Measurements from ENCODE around the gene CYP46A1. TPM values are rescaled to one million over a fixed set of nuclear protein-coding genes. Genes with fewer than 3 reads are reported as not detected.

Gene CYP46A1
- polyA plus RNA-seq, 1 donor, result 1.5 TPM

- H3K36me3 ChIP-seq (ENCODE audit: control insufficient read depth, insufficient read depth, low read length), result no peaks in the 10 kb centered on the region
- no peaks in the 10 kb centered on the region for H3K9me3 ChIP-seq (ENCODE audit: control insufficient read depth, low read depth, low read length)
- no peak overlapping the region for H3K4me3 ChIP-seq (ENCODE audit: low read length)
- H3K4me1 ChIP-seq (ENCODE audit: control insufficient read depth, insufficient read depth, low read length), result peaks cover 12% of the 10 kb centered on the region
- DNase-seq, result no peak
- no peak overlapping the region for H3K27ac ChIP-seq (ENCODE audit: low read length)
- no CpG with 5 or more reads among the region's 7 CpGs for WGBS (ENCODE audit: insufficient coverage, low lambda C conversion rate)
- H3K27me3 ChIP-seq (ENCODE audit: control insufficient read depth, insufficient read depth, low read length), result no peaks in the 10 kb centered on the region
These were observed 63.1 kb downstream of the CYP46A1 start for GRCh38 chr14:99747167-99747566.

GRCh38 chr14:99747582-99748330 lies 63.7 kb downstream of the CYP46A1 start:
- Histone ChIP-seq H3K9me3 (ENCODE audit: control insufficient read depth, low read depth, low read length) (no peaks in the 10 kb centered on the region), H3K36me3 (ENCODE audit: control insufficient read depth, insufficient read depth, low read length) (no peaks in the 10 kb centered on the region), H3K27ac (ENCODE audit: low read length) (no peak overlapping the region), H3K27me3 (ENCODE audit: control insufficient read depth, insufficient read depth, low read length) (no peaks in the 10 kb centered on the region), H3K4me1 (ENCODE audit: control insufficient read depth, insufficient read depth, low read length) (peaks cover 18% of the 10 kb centered on the region), H3K4me3 (ENCODE audit: low read length) (no peak overlapping the region)
- WGBS (ENCODE audit: insufficient coverage, low lambda C conversion rate), result no CpG with 5 or more reads among the region's 22 CpGs
- no peak for DNase-seq

GRCh38 chr14:99748529-99748928 lies 64.4 kb downstream of the CYP46A1 start:
- Histone ChIP-seq H3K27me3 (ENCODE audit: control insufficient read depth, insufficient read depth, low read length) (no peaks in the 10 kb centered on the region), H3K27ac (ENCODE audit: low read length) (no peak overlapping the region), H3K4me1 (ENCODE audit: control insufficient read depth, insufficient read depth, low read length) (peaks cover 24% of the 10 kb centered on the region), H3K9me3 (ENCODE audit: control insufficient read depth, low read depth, low read length) (no peaks in the 10 kb centered on the region), H3K36me3 (ENCODE audit: control insufficient read depth, insufficient read depth, low read length) (no peaks in the 10 kb centered on the region), H3K4me3 (ENCODE audit: low read length) (no peak overlapping the region)
- WGBS (ENCODE audit: insufficient coverage, low lambda C conversion rate), result 58% methylated on average over 4 of the region's 9 CpGs
- DNase-seq, result no peak

GRCh38 chr14:99749142-99749541 lies 65.0 kb downstream of the CYP46A1 start:
- Histone ChIP-seq H3K27me3 (ENCODE audit: control insufficient read depth, insufficient read depth, low read length) (no peaks in the 10 kb centered on the region), H3K27ac (ENCODE audit: low read length) (no peak overlapping the region), H3K4me3 (ENCODE audit: low read length) (no peak overlapping the region), H3K36me3 (ENCODE audit: control insufficient read depth, insufficient read depth, low read length) (no peaks in the 10 kb centered on the region), H3K9me3 (ENCODE audit: control insufficient read depth, low read depth, low read length) (no peaks in the 10 kb centered on the region), H3K4me1 (ENCODE audit: control insufficient read depth, insufficient read depth, low read length) (peaks cover 25% of the 10 kb centered on the region)
- no CpG with 5 or more reads among the region's 13 CpGs for WGBS (ENCODE audit: insufficient coverage, low lambda C conversion rate)
- DNase-seq, result no peak

- Histone ChIP-seq H3K4me1 (ENCODE audit: control insufficient read depth, insufficient read depth, low read length) (peaks cover 25% of the 10 kb centered on the region), H3K4me3 (ENCODE audit: low read length) (no peak overlapping the region), H3K27me3 (ENCODE audit: control insufficient read depth, insufficient read depth, low read length) (no peaks in the 10 kb centered on the region), H3K9me3 (ENCODE audit: control insufficient read depth, low read depth, low read length) (no peaks in the 10 kb centered on the region), H3K27ac (ENCODE audit: low read length) (no peak overlapping the region), H3K36me3 (ENCODE audit: control insufficient read depth, insufficient read depth, low read length) (no peaks in the 10 kb centered on the region)
- no CpG with 5 or more reads among the region's 23 CpGs for WGBS (ENCODE audit: insufficient coverage, low lambda C conversion rate)
- peak in 1 of 2 donors; percentile 43 for DNase-seq
These were observed 65.9 kb downstream of the CYP46A1 start for GRCh38 chr14:99749763-99750715.

- Histone ChIP-seq H3K9me3 (ENCODE audit: control insufficient read depth, low read depth, low read length) (no peaks in the 10 kb centered on the region), H3K27ac (ENCODE audit: low read length) (no peak overlapping the region), H3K36me3 (ENCODE audit: control insufficient read depth, insufficient read depth, low read length) (no peaks in the 10 kb centered on the region), H3K4me3 (ENCODE audit: low read length) (no peak overlapping the region), H3K27me3 (ENCODE audit: control insufficient read depth, insufficient read depth, low read length) (no peaks in the 10 kb centered on the region), H3K4me1 (ENCODE audit: control insufficient read depth, insufficient read depth, low read length) (peaks cover 25% of the 10 kb centered on the region)
- DNase-seq, result no peak
- no CpG with 5 or more reads among the region's 11 CpGs for WGBS (ENCODE audit: insufficient coverage, low lambda C conversion rate)
These were observed 66.8 kb downstream of the CYP46A1 start for GRCh38 chr14:99750746-99751450.

- no peaks in the 10 kb centered on the region for H3K9me3 ChIP-seq (ENCODE audit: control insufficient read depth, low read depth, low read length)
- no peak for DNase-seq
- no peak overlapping the region for H3K4me3 ChIP-seq (ENCODE audit: low read length)
- no peak overlapping the region for H3K27ac ChIP-seq (ENCODE audit: low read length)
- no CpG with 5 or more reads among the region's 25 CpGs for WGBS (ENCODE audit: insufficient coverage, low lambda C conversion rate)
- H3K4me1 ChIP-seq (ENCODE audit: control insufficient read depth, insufficient read depth, low read length), result peaks cover 23% of the 10 kb centered on the region
- no peaks in the 10 kb centered on the region for H3K36me3 ChIP-seq (ENCODE audit: control insufficient read depth, insufficient read depth, low read length)
- no peaks in the 10 kb centered on the region for H3K27me3 ChIP-seq (ENCODE audit: control insufficient read depth, insufficient read depth, low read length)
These were observed 67.7 kb downstream of the CYP46A1 start for GRCh38 chr14:99751539-99752485.

GRCh38 chr14:99752486-99753121 lies 68.5 kb downstream of the CYP46A1 start:
- Histone ChIP-seq H3K4me3 (ENCODE audit: low read length) (no peak overlapping the region), H3K4me1 (ENCODE audit: control insufficient read depth, insufficient read depth, low read length) (peaks cover 22% of the 10 kb centered on the region), H3K9me3 (ENCODE audit: control insufficient read depth, low read depth, low read length) (no peaks in the 10 kb centered on the region), H3K27me3 (ENCODE audit: control insufficient read depth, insufficient read depth, low read length) (no peaks in the 10 kb centered on the region), H3K36me3 (ENCODE audit: control insufficient read depth, insufficient read depth, low read length) (no peaks in the 10 kb centered on the region), H3K27ac (ENCODE audit: low read length) (no peak overlapping the region)
- peak in 1 of 2 donors; percentile 31 for DNase-seq
- WGBS (ENCODE audit: insufficient coverage, low lambda C conversion rate), result no CpG with 5 or more reads among the region's 9 CpGs
